C4-2B (cell line): ENCODE measurements around the gene OR1L4.

ENCODE experiments used
- H3K27ac ChIP-seq: fragments of 450-650 bp; 2 replicates; pipeline ENCODE4 v1.5.1; 2017
- CTCF ChIP-seq: fragments of 450-650 bp; conservative IDR thresholded peaks from 2 replicates; pipeline ENCODE4 v1.5.1; 2017; ENCODE audit warnings: mild to moderate bottlenecking

Gene OR1L4

GRCh38 chr9:122767817-122768216, 44.0 kb downstream of the OR1L4 start:
- TF ChIP-seq CTCF = no peak
- no peak overlapping the region for H3K27ac ChIP-seq
